ENCODE data around the gene ZNF32.
A peak's percentile ranks its signal among the peaks of the same experiment; 100 is the strongest.
"Not testable (repeated sequence)": the region's sequence is repeated elsewhere in the genome, so short reads cannot be mapped to it uniquely, and the experiment has no call there.

ZNF32 gene

GRCh38 chr10:43622038-43622437, 26.6 kb downstream of the ZNF32 start:
- no peak for DNase-seq

DNA sequence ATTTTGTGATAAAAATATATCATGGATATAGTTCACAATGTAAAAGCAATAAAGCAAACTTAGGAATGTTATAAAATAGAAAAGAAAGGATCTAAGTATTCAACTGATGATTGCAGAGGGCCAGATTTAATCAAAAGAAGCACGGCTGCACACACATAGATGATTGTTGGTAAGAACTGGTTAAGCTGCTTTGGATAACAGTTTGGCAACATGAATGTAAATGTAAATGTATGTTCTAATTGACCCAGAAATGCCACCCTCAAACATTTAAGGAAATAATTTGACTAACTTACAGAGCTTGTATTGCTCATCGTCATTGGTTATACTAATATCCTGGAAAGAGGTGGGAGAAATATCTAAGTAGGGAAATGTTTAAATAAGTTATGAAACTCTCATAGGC, 29.3 kb downstream of the ZNF32 start:
- DNase-seq = no peak

DNA sequence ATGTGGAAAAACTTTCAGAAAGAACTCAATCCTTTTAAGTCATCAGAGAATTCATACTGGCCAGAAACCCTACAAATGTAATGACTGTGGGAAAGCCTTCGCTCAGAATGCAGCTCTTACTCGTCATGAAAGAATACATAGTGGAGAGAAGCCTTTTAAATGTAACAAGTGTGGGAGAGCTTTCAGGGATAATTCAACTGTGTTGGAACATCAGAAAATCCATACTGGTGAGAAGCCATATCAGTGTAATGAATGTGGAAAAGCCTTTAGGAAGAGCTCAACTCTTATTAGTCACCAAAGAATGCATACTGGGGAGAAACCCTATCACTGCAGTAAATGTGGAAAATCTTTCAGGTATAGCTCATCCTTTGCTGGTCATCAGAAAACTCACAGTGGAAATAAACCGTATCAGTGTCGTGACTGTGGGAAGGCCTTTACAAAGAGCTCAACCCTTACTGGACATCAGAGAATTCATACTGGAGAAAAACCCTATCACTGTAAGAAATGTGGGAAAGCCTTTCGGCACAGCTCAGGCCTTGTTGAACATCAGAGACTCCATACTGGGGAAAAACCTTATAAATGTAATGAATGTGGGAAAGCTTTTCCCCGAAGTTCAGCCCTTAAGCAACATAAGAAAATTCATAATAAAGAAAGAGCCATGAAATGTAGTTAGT, 31.8 kb downstream of the ZNF32 start:
- no peak for DNase-seq

DNA sequence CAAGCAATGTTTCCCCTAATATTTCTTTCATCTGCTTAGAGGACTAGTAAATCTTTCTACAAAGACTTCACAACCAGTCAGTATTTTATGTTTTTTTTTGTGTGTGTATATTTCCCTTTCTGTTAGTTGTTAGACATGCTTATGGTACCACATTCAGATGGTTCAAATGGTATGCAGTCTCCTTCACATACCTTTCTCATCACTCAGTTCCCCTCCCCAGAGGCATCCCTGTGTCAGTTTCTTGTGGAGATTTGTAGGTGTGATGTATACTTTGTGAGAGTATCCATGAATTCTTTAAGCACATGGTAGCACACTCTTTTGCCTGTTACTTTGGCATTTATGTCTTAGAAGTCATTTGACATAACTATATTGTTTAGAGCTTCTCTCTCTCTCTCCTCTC, 38.0 kb downstream of the ZNF32 start:
- DNase-seq = no peak

GRCh38 chr10:43607199-43607573, 41.5 kb downstream of the ZNF32 start:
- DNase-seq = no peak

DNA sequence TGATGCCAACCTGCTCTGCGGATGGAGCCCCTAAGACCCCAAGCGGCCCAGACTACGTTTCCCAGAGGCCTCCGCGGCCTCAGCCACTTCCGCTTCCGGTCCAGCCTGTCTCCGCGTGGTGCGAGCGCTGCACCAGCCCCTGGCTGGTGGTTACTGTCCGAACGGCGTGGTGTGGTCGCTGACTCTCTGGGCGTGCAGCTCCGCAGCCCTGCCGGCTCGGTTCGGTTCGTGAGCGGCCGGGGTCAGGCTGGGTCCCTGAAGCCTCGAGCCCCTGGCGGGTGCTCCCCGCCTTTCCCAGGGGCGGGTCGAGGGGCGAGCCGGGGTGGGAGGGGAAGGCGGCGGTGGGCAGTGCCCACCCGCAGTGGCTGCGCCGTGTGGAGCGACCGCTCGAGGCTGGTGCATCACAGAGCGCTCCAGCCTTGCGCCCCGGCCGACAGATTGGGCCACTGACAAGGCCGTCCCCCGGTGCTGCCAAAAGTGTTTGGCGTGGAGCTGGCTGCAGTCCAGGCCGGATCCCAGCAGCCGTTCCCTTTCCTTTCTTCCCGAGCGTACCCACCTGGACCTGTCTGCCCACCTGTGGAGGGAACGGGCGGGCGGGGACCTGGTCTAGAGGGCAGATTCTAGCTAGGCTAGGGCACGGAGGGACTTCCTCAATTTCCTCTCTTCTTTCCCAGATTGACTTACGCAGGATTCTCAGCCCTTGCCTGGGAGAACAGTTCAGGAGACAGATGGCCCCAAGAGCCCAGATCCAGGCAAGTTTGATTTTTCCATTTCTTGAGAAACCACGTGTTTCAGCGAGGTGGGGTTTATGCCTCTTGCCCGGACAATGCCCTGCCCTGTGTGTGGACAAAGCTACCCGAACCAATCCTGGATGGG, 42.1 kb downstream of the ZNF32 start, which contains the start of gene ZNF485:
ZNF485 (plus strand) TSS at position 116 of the 876 bp plus-strand sequence; CDS start at position 729, 613 bp downstream.
- peak; percentile 82 for DNase-seq

- DNase-seq = no peak
These were observed 42.8 kb downstream of the ZNF32 start for GRCh38 chr10:43605850-43606322.

DNA sequence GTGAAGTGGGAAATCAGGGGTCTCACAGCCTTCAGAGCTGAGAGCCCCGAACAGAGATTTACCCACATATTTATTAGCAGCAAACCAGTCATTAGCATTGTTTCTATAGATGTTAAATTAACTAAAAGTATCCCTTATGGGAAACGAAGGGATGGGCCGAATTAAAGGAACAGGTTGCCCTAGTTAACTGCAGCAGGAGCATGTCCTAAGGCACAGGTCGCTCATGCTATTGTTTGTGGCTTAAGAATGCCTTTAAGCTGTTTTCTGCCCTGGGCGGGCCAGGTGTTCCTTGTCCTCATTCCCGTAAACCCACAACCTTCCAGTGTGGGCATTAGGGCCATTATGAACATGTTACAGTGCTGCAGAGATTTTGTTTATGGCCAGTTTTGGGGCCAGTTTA, 47.1 kb downstream of the ZNF32 start:
- not testable (repeated sequence) for DNase-seq

DNA sequence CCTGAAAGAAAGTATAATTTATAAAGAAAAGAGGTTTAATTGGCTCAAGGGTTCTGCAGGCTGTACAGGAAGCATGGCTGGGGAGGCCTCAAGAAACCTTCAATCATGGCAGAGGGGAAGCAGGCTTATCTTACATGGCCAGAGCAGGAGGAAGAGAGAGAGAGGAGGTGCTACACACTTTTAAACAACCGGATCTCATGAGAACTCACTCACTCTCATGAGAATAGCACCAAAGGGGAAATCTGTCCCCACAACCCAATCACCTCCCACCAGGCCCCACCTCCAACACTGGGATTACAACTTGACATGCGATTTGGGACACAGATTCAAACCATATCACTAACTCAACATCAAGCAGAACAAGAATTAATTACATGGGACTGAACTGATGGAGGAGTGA, 49.3 kb downstream of the ZNF32 start:
- DNase-seq = no peak

GRCh38 chr10:43598446-43598845, 50.2 kb downstream of the ZNF32 start:
- DNase-seq = no peak

GRCh38 chr10:43596546-43596945, 52.1 kb downstream of the ZNF32 start:
- no peak for DNase-seq

- peak; percentile 51 for DNase-seq
These were observed 52.9 kb downstream of the ZNF32 start for GRCh38 chr10:43595739-43596298.

DNA sequence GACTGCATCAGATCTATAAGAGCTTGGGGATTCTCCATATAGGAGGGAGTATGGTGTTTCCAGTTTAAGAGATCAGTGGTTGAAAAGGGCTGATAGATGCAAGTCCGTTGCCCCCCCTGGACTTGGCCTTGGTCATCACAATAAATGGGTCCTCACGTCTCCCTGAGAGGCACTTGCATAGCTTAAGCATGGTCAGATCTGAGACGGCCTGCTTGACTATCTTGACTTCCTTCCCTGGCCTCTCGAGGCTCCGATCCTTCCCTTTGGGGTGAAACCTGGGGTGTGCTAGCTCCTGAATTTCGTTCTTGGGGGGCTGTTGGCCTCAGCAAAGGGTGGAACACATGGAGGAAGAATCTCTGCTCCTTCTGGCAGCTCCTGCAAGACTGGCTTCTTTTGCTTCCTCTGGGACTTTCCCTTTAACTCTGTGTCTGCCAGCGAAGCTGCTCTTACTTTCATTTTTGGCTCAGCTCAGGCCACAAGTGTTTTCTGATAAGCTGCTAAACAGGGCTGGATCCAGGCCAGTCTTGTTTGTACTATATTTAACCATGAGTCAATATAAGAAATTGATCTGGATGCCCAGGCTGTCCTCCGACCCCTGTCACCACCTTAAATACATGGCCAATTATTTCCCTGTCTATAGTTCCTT, 53.6 kb downstream of the ZNF32 start:
- DNase-seq = peak; percentile 60
